ENCODE results near the gene ZFAND2A. TPM values are rescaled to one million over a fixed set of nuclear protein-coding genes. Genes with fewer than 3 reads are reported as not detected.
"Not testable (repeated sequence)": the region's sequence is repeated elsewhere in the genome, so short reads cannot be mapped to it uniquely, and the experiment has no call there.

Gene ZFAND2A
- total RNA-seq, 1 experiment from 2014 or later, result 28.4 TPM

- TF ChIP-seq EZH2 (IDR thresholded peaks at IDR 0.05; ENCODE audit: low read length, unreplicated experiment) (no peak), CTCF (conservative IDR thresholded peaks at IDR 0.05; ENCODE audit: low read depth, low read length) (no peak), EZH2phosphoT487 (IDR thresholded peaks at IDR 0.05; ENCODE audit: borderline replicate concordance, low read length) (no peak)
- peaks cover 6% of the 10 kb centered on the region for H3F3A ChIP-seq (ENCODE audit: low read length, unreplicated experiment)
- intact Hi-C loops (cut with micrococcal nuclease), result no loop called here
- no peaks in the 10 kb centered on the region for H4K20me1 ChIP-seq (ENCODE audit: low read length)
- H2AFZ ChIP-seq (ENCODE audit: low read length), result no peak overlapping the region
- DNase-seq (no peak), ATAC-seq (no peak)
- no peaks in the 10 kb centered on the region for H3K9me2 ChIP-seq (replicated peaks; ENCODE audit: low read length)
- no peak overlapping the region for H3K4me3 ChIP-seq (ENCODE audit: low read length)
- H3K27ac ChIP-seq (ENCODE audit: low read length), result no peak overlapping the region
- H3K9ac ChIP-seq (ENCODE audit: low read length), result no peak overlapping the region
- H3K4me1 ChIP-seq (ENCODE audit: insufficient read depth, low read length), result no peaks in the 10 kb centered on the region
- ChIA-PET CTCF (no interaction called here), POLR2A (ENCODE audit: unreplicated experiment) (no interaction called here)
- no peaks in the 10 kb centered on the region for H3K9me3 ChIP-seq (ENCODE audit: low read length)
- H3K27me3 ChIP-seq (ENCODE audit: low read length), result no peaks in the 10 kb centered on the region
- no TSS peak for BruUV-seq (replicated peaks)
- H3K4me2 ChIP-seq (ENCODE audit: low read length), result no peak overlapping the region
- peaks cover 37% of the 10 kb centered on the region; the same call in 1 of the 2 replicates for H3K79me2 ChIP-seq (ENCODE audit: low read length)
- H3K36me3 ChIP-seq (ENCODE audit: low read depth, low read length), result no peaks in the 10 kb centered on the region
These were observed 40.8 kb downstream of the ZFAND2A start for GRCh38 chr7:1119201-1119600.

GRCh38 chr7:1117321-1117928, 42.6 kb downstream of the ZFAND2A start:
- Histone ChIP-seq H3K27me3 (ENCODE audit: low read length) (no peaks in the 10 kb centered on the region), H3K4me2 (ENCODE audit: low read length) (no peak overlapping the region), H3K36me3 (ENCODE audit: low read depth, low read length) (no peaks in the 10 kb centered on the region), H3K79me2 (ENCODE audit: low read length) (peaks cover 31% of the 10 kb centered on the region; the same call in 1 of the 2 replicates), H3K9me3 (ENCODE audit: low read length) (no peaks in the 10 kb centered on the region), H3K4me3 (ENCODE audit: low read length) (no peak overlapping the region), H3K9ac (ENCODE audit: low read length) (no peak overlapping the region), H3F3A (ENCODE audit: low read length, unreplicated experiment) (peaks cover 6% of the 10 kb centered on the region), H3K27ac (ENCODE audit: low read length) (no peak overlapping the region), H3K9me2 (replicated peaks; ENCODE audit: low read length) (no peaks in the 10 kb centered on the region), H4K20me1 (ENCODE audit: low read length) (no peaks in the 10 kb centered on the region), H2AFZ (ENCODE audit: low read length) (no peak overlapping the region), H3K4me1 (ENCODE audit: insufficient read depth, low read length) (no peaks in the 10 kb centered on the region)
- intact Hi-C loops (cut with micrococcal nuclease), result no loop called here
- no TSS peak for BruUV-seq (replicated peaks)
- CTCF ChIA-PET, result no interaction called here
- no peak for DNase-seq
- no peak for ATAC-seq
- TF ChIP-seq EZH2phosphoT487 (IDR thresholded peaks at IDR 0.05; ENCODE audit: borderline replicate concordance, low read length) (no peak), EZH2 (IDR thresholded peaks at IDR 0.05; ENCODE audit: low read length, unreplicated experiment) (no peak), CTCF (conservative IDR thresholded peaks at IDR 0.05; ENCODE audit: low read depth, low read length) (no peak)
- POLR2A ChIA-PET (ENCODE audit: unreplicated experiment), result no interaction called here

GRCh38 chr7:1116383-1117008, 43.5 kb downstream of the ZFAND2A start:
- intact Hi-C loops (cut with micrococcal nuclease); H2AFZ ChIP-seq (ENCODE audit: low read length); H3K36me3 ChIP-seq (ENCODE audit: low read depth, low read length); DNase-seq; BruUV-seq (replicated peaks); ATAC-seq; H3K4me2 ChIP-seq (ENCODE audit: low read length); H3K9me2 ChIP-seq (replicated peaks; ENCODE audit: low read length); H3K27me3 ChIP-seq (ENCODE audit: low read length); H3K9ac ChIP-seq (ENCODE audit: low read length); H3K4me1 ChIP-seq (ENCODE audit: insufficient read depth, low read length); H3K4me3 ChIP-seq (ENCODE audit: low read length); H3K9me3 ChIP-seq (ENCODE audit: low read length); POLR2A ChIA-PET (ENCODE audit: unreplicated experiment); H4K20me1 ChIP-seq (ENCODE audit: low read length); H3K27ac ChIP-seq (ENCODE audit: low read length); H3F3A ChIP-seq (ENCODE audit: low read length, unreplicated experiment); CTCF ChIA-PET: not testable (repeated sequence)
- H3K79me2 ChIP-seq (ENCODE audit: low read length), result peaks cover 25% of the 10 kb centered on the region; the same call in 1 of the 2 replicates

GRCh38 chr7:1115171-1116045, 44.6 kb downstream of the ZFAND2A start:
- H3K4me3 ChIP-seq (ENCODE audit: low read length); H3K9me2 ChIP-seq (replicated peaks; ENCODE audit: low read length); H3K4me1 ChIP-seq (ENCODE audit: insufficient read depth, low read length); BruUV-seq (replicated peaks); H4K20me1 ChIP-seq (ENCODE audit: low read length); DNase-seq; ATAC-seq; H3K4me2 ChIP-seq (ENCODE audit: low read length); H3K27ac ChIP-seq (ENCODE audit: low read length); POLR2A ChIA-PET (ENCODE audit: unreplicated experiment); H3K9me3 ChIP-seq (ENCODE audit: low read length); H3K36me3 ChIP-seq (ENCODE audit: low read depth, low read length); intact Hi-C loops (cut with micrococcal nuclease); H3K9ac ChIP-seq (ENCODE audit: low read length); H2AFZ ChIP-seq (ENCODE audit: low read length); CTCF ChIA-PET; H3K27me3 ChIP-seq (ENCODE audit: low read length); H3F3A ChIP-seq (ENCODE audit: low read length, unreplicated experiment): not testable (repeated sequence)
- H3K79me2 ChIP-seq (ENCODE audit: low read length), result 0 out of 2 replicates have a peak, but pooled peaks cover 16% of the 10 kb centered on the region
